Testis (tissue), 3 donors: ENCODE results near the gene CABP4. TPM values are rescaled to one million over a fixed set of nuclear protein-coding genes. Genes with fewer than 3 reads are reported as not detected.
"Not testable (repeated sequence)": the region's sequence is repeated elsewhere in the genome, so short reads cannot be mapped to it uniquely, and the experiment has no call there.

ENCODE experiments used
- DNase-seq: peaks from one replicate; pipeline ENCODE4 v3.0.0-alpha.2; 2019
- H3K27ac ChIP-seq, 2 donors: fragments of 200-600 bp; sonication (generic); one replicate each; pipeline ENCODE4 v1.5.1; 2019
- H3K27me3 ChIP-seq: fragments of 200-600 bp; sonication (generic); one replicate; pipeline ENCODE4 v1.5.1; 2019
- H3K36me3 ChIP-seq: fragments of 200-600 bp; sonication (generic); one replicate; pipeline ENCODE4 v1.5.1; 2017; ENCODE audit warnings: low read depth; ENCODE audit errors: missing control alignments
- H3K4me1 ChIP-seq: fragments of 200-600 bp; sonication (generic); one replicate; pipeline ENCODE4 v1.5.1; 2019
- H3K4me3 ChIP-seq, 2 donors: fragments of 200-600 bp; sonication (generic); one replicate each; pipeline ENCODE4 v1.5.1; 2017 to 2019
- H3K9me3 ChIP-seq: fragments of 200-600 bp; sonication (generic); one replicate; pipeline ENCODE4 v1.5.1; 2017
- POLR2A ChIP-seq: fragments of 450-650 bp; IDR thresholded peaks from one replicate; pipeline ENCODE4 v1.6.1; 2017; ENCODE audit warnings: antibody characterized with exemption, mild to moderate bottlenecking, moderate library complexity
- WGBS, 2 donors: methylation state at CpG; one replicate each; pipeline ENCODE4 v1.1.5; 2018; 5-methylcytosine and 5-hydroxymethylcytosine counted together
- intact Hi-C: fragments of 100-400 bp; cut with DNase I; formaldehyde crosslinking; loops from one replicate; pipeline ENCODE4 v1.15.1; 2023; ENCODE audit warnings: low total_unique reads
- polyA plus RNA-seq: library from polyadenylated mRNA; stranded (reverse); fragments of 350-450 nt; fragmentation: Illumina TruSeq; extraction: RNeasy Lipid Tissue Mini Kit (QIAGEN cat#74804); gene quantifications from one replicate; pipeline ENCODE4 v1.2.3, GENCODE V29; 2014; ENCODE audit warnings: low read depth, low replicate concordance; ENCODE audit not compliant: insufficient read depth
- total RNA-seq, 2 donors: library from RNA; depleted of rRNA; stranded (reverse); fragments of >200 nt; gene quantifications; one replicate each; pipeline ENCODE4 v1.2.3, GENCODE V29; 2016
- TF ChIP-seq, protein P1 (sequence below), 3 experiments: fragments of 450-650 bp in 2 of 3; fragments of 200-600 bp in 1 of 3; sonication (generic) in 1 of 3; IDR thresholded peaks; one replicate each; pipeline ENCODE4 v1.5.1; 2016 to 2019; ENCODE audit warnings: antibody characterized with exemption in 3 of 3, mild to moderate bottlenecking in 2 of 3, moderate library complexity in 1 of 3

CABP4 gene
- total and polyA plus RNA-seq, 3 donors from 2014 or later = 0.87 to 1.2 (median 0.98) TPM

DNA sequence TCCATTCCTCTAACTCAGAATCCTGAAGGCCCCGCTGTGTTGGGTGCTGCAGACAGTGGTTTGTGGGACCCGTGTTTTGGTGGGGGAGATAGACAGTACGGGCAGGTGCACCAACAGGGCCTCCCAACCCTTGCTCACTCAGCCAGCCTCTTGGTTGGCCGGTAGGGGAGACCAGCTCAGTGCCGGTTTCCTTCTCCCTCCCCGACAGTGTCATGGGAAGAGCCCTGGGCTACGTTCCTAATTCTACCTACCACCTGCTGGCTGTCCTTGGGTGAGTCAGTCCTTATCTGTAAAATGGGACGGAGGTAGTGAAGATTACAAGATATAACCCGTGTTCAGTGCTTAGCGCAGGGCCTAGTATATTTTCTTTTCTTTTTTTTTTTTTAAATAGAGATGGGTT is 8.0 kb downstream of the CABP4 start:
- Histone ChIP-seq H3K27me3 (no peaks in the 10 kb centered on the region), H3K4me1 (peaks cover 11% of the 10 kb centered on the region), H3K36me3 (no peaks in the 10 kb centered on the region), H3K9me3 (no peaks in the 10 kb centered on the region), H3K27ac (no peak overlapping the region), H3K4me3 (no peak overlapping the region)
- intact Hi-C loops = no loop called here
- DNase-seq = no peak
- no peak for TF ChIP-seq POLR2A
- TF ChIP-seq, protein P1, sequence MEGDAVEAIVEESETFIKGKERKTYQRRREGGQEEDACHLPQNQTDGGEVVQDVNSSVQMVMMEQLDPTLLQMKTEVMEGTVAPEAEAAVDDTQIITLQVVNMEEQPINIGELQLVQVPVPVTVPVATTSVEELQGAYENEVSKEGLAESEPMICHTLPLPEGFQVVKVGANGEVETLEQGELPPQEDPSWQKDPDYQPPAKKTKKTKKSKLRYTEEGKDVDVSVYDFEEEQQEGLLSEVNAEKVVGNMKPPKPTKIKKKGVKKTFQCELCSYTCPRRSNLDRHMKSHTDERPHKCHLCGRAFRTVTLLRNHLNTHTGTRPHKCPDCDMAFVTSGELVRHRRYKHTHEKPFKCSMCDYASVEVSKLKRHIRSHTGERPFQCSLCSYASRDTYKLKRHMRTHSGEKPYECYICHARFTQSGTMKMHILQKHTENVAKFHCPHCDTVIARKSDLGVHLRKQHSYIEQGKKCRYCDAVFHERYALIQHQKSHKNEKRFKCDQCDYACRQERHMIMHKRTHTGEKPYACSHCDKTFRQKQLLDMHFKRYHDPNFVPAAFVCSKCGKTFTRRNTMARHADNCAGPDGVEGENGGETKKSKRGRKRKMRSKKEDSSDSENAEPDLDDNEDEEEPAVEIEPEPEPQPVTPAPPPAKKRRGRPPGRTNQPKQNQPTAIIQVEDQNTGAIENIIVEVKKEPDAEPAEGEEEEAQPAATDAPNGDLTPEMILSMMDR (IDR thresholded peaks at IDR 0.05) = no peak
- WGBS, 2 donors = 36 to 72% methylated on average over 10 of the region's 10 CpGs

DNA sequence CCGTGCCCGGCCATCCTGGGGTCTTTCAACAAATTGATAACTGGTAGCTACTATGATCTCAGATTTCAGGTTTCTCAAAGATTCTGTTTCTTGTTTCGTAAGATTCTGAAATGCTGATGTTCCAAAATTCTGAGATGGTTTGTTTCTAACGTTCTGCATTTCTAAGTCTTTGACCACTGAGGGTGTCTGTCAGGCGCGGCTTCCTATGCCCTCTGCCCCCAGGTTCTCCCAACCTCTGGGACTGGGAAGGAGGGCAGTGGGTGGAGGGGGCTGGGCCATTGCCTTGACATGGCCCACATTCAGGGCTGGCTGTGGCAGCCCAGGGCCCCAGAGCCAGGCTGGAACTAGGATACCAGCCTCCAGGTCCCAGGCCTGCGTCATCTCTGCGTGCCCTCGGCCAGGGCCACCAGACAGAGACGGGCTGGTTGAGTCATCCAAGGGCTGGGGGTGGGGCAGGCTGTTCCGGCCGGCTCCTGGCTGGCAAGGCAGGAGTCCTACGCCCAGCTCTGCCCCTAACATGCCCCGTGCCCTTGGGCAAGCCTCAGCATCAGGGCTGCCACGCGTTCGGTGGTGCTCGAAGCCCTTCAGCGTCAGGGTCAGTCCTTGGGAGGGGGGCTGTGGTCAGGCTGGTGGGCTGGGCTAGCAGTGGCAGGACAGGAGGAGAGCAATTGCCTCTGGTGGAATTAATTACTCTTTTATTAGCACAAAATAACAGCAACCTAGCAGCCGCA is 8.7 kb downstream of the CABP4 start:
- Histone ChIP-seq H3K36me3 (no peaks in the 10 kb centered on the region), H3K27ac (peak overlapping the region; percentile 85 to 87), H3K4me1 (peaks cover 12% of the 10 kb centered on the region), H3K4me3 (peak overlapping the region; percentile 49 to 66), H3K9me3 (no peaks in the 10 kb centered on the region), H3K27me3 (no peaks in the 10 kb centered on the region)
- 52 to 64% methylated on average over 9 to 20 of the region's 20 CpGs for WGBS, 2 donors
- TF ChIP-seq, protein P1 (IDR thresholded peaks at IDR 0.05) = no peak
- TF ChIP-seq POLR2A = no peak
- intact Hi-C loops = no loop called here
- DNase-seq = peak; percentile 34

DNA sequence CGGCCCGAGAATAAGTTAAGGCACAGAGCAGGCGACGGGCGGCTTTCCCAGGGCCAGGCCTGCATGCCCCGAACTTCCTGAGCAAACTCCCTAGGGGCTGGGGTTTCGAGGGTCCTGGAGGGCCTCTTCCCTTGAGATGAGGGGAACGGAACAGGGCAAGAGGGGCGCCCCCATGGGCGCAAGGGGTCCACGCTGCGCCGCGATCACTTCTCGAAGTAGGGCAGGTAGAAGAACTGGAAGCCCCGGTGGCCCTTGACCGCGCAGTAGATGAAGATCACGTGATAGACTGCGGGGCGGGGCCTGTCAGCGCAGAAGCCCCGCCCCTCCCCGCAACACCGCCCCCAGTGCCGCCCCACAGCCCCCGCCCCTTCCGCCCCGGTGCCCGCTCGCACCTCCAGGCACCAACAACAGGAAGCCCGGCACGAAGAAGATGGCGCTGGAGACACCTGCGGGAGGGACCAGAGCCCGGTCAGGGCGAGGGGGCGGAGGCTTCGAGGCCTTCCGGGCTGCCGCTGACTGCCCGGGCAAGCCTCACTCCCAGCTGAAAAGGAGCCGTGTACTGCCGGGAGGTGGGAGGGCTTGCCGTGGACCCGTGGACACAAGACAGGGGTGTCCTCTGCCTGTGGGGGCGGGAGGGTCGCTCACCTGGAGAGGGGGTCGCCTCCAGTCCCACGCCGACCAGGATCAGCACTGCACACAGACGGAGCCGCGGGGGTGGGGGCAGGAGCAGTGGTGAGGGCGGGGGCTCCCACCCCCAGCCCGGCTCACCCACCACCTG is 9.4 kb downstream of the CABP4 start:
- H3K27ac ChIP-seq = peak overlapping the region; percentile 85 to 87
- peaks cover 12% of the 10 kb centered on the region for H3K4me1 ChIP-seq
- WGBS, 2 donors = 35 to 60% methylated on average over 1 to 55 of the region's 56 CpGs
- H3K9me3 ChIP-seq = no peaks in the 10 kb centered on the region
- H3K4me3 ChIP-seq = peak overlapping the region; percentile 49 to 66
- TF ChIP-seq, protein P1 (IDR thresholded peaks at IDR 0.05) = no peak
- TF ChIP-seq POLR2A = no peak
- DNase-seq = peak; percentile 91
- H3K27me3 ChIP-seq = no peaks in the 10 kb centered on the region
- no peaks in the 10 kb centered on the region for H3K36me3 ChIP-seq
- intact Hi-C loops = no loop called here

DNA sequence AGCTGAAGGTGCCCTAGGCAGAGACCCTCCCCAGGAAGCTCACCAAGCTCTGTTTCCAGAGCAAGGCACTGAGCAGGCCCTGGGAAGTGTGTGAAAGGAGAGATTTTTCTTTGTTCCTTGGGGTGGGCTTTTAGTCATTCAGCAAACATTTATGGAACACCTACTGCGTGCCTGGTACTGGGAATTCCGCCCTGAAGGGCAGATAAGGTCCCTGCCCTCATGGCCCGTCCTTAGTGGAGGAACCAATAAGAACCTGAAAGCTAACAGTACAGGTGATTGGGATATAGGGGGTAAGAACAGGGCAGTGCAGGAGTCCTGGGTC is 10.0 kb downstream of the CABP4 start:
- H3K4me3 ChIP-seq = peak overlapping the region; percentile 49 to 66
- DNase-seq = no peak
- no peaks in the 10 kb centered on the region for H3K36me3 ChIP-seq
- no peak for TF ChIP-seq POLR2A
- TF ChIP-seq, protein P1 (IDR thresholded peaks at IDR 0.05) = no peak
- intact Hi-C loops = no loop called here
- no peaks in the 10 kb centered on the region for H3K27me3 ChIP-seq
- no peaks in the 10 kb centered on the region for H3K9me3 ChIP-seq
- H3K4me1 ChIP-seq = peaks cover 12% of the 10 kb centered on the region
- WGBS, 2 donors = 54 to 79% methylated on average over 3 of the region's 3 CpGs
- H3K27ac ChIP-seq = peak overlapping the region; percentile 85 to 87

DNA sequence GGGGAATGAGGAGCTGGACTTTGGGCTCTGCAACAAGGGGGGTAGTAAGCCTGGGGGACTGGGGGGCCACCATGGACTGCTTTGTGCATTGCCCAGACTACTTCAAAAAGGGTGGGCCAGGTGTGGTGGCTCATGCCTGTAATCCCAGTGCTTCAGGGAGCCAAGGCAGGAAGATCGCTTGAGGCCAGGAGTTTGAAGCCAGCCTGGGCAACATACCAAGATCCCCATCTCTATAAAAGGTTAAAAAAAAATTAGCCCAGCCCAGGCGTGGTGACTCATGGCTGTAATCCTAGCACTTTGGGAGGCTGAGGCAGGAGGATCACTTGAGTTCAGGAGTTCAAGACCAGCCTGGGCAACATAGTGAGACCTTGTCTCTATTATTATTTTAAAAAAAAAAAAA is 10.4 kb downstream of the CABP4 start:
- H3K27me3 ChIP-seq, H3K36me3 ChIP-seq, H3K4me3 ChIP-seq, intact Hi-C loops, H3K9me3 ChIP-seq, DNase-seq: not testable (repeated sequence)
- H3K4me1 ChIP-seq = peaks cover 12% of the 10 kb centered on the region
- peak overlapping the region in 1 of 2 donors; percentile 85 for H3K27ac ChIP-seq
- 79 to 84% methylated on average over 2 of the region's 2 CpGs for WGBS, 2 donors
